Esophagus muscularis mucosa (tissue), 4 donors: ENCODE measurements around the gene KLRD1. TPM values are rescaled to one million over a fixed set of nuclear protein-coding genes. Genes with fewer than 3 reads are reported as not detected.
A peak's percentile ranks its signal among the peaks of the same experiment; 100 is the strongest.

Source experiments
- DNase-seq: peaks from one replicate; pipeline ENCODE4 v3.0.0-alpha.2; 2017; ENCODE audit errors: extremely low spot score
- H3K27ac ChIP-seq, 4 donors: fragments of 200-600 bp; sonication (generic); replicated peaks in 1 of 4; 1 replicate in 3 of 4; 2 replicates in 1 of 4; pipeline ENCODE4 v1.5.1; 2016 to 2019; ENCODE audit warnings: mild to moderate bottlenecking in 1 of 4
- H3K27me3 ChIP-seq, 4 donors: fragments of 200-600 bp; sonication (generic); one replicate each; pipeline versions ENCODE4 v1.5.1 to v1.6.0; 2016 to 2019
- H3K36me3 ChIP-seq, 4 donors: fragments of 200-600 bp; sonication (generic); one replicate each; pipeline ENCODE4 v1.5.1; 2016 to 2019
- H3K4me1 ChIP-seq, 4 donors: fragments of 200-600 bp; sonication (generic); one replicate each; pipeline ENCODE4 v1.5.1; 2016 to 2019
- H3K4me3 ChIP-seq, 4 donors: fragments of 200-600 bp; sonication (generic); 1 replicate in 2 of 4; 2 replicates in 2 of 4; pipeline ENCODE4 v1.5.1; 2016 to 2019; ENCODE audit warnings: mild to moderate bottlenecking in 4 of 4, moderate library complexity in 1 of 4
- H3K9me3 ChIP-seq, 4 donors: fragments of 200-600 bp; sonication (generic); 1 replicate in 3 of 4; 2 replicates in 1 of 4; pipeline ENCODE4 v1.5.1; 2016 to 2019
- EP300 ChIP-seq: sonication (generic); formaldehyde crosslinking; IDR thresholded peaks from one replicate; pipeline ENCODE4 v1.6.1; 2017; ENCODE audit warnings: antibody characterized with exemption
- POLR2A ChIP-seq: fragments of 450-650 bp; IDR thresholded peaks from one replicate; pipeline ENCODE4 v1.6.1; 2017; ENCODE audit warnings: antibody characterized with exemption, moderate library complexity, mild to moderate bottlenecking, low read depth
- POLR2AphosphoS5 ChIP-seq, 2 donors: sonication (generic); formaldehyde crosslinking; IDR thresholded peaks; one replicate each; pipeline ENCODE4 v1.6.1; 2017; ENCODE audit warnings: antibody characterized with exemption in 2 of 2
- WGBS: methylation state at CpG from one replicate; pipeline ENCODE4 v1.1.5; 2018; 5-methylcytosine and 5-hydroxymethylcytosine counted together
- intact Hi-C: fragments of 100-400 bp; cut with DNase I; formaldehyde crosslinking; loops from one replicate; pipeline ENCODE4 v1.15.1; 2023
- total RNA-seq, 4 donors: library from RNA; depleted of rRNA; stranded (reverse); fragments of >200 nt; gene quantifications; one replicate each; pipeline versions ENCODE4 v1.1.0 to v1.2.1, GENCODE V29; 2016
- TF ChIP-seq, protein P1 (sequence below), 3 experiments: fragments of 200-600 bp in 2 of 3; fragments of 450-650 bp in 1 of 3; sonication (generic) in 2 of 3; IDR thresholded peaks; one replicate each; pipeline ENCODE4 v1.5.1; 2017 to 2019; ENCODE audit warnings: antibody characterized with exemption in 3 of 3, mild to moderate bottlenecking in 2 of 3, moderate library complexity in 1 of 3

Gene KLRD1
- total RNA-seq, 4 donors from 2014 or later: 0.32 to 1.3 (median 0.73) TPM

DNA sequence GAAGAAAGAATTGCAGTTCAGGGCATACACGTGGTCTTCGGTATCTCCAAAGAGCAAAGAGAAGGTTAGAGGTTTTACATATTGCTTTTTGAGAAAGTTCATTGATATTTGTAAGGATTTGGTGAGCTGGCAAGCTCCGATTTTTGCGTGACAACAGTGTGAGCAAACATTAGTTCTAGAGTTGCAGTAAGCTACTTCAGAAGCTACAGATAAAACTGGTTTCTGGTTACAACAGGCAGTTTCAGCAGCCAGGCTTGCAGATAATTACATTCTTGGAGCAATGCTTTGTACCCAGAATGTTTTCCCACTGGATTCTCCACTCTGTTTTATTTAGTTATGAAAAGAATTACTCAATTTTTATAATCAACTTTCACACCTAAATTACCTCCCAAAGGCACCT is 54.0 kb downstream of the KLRD1 start:
- Histone ChIP-seq H3K27me3 (no peaks in the 10 kb centered on the region), H3K27ac (no peak overlapping the region), H3K36me3 (no peaks in the 10 kb centered on the region), H3K9me3 (no peaks in the 10 kb centered on the region), H3K4me1 (peaks cover 15 to 39% (median 36%) of the 10 kb centered on the region in 4 donors), H3K4me3 (no peak overlapping the region)
- intact Hi-C loops: loop anchor here (10.0 kb wide), 1 partner anchor 353 kb away; no protein-coding TSS in a partner anchor
- TF ChIP-seq, protein P1, sequence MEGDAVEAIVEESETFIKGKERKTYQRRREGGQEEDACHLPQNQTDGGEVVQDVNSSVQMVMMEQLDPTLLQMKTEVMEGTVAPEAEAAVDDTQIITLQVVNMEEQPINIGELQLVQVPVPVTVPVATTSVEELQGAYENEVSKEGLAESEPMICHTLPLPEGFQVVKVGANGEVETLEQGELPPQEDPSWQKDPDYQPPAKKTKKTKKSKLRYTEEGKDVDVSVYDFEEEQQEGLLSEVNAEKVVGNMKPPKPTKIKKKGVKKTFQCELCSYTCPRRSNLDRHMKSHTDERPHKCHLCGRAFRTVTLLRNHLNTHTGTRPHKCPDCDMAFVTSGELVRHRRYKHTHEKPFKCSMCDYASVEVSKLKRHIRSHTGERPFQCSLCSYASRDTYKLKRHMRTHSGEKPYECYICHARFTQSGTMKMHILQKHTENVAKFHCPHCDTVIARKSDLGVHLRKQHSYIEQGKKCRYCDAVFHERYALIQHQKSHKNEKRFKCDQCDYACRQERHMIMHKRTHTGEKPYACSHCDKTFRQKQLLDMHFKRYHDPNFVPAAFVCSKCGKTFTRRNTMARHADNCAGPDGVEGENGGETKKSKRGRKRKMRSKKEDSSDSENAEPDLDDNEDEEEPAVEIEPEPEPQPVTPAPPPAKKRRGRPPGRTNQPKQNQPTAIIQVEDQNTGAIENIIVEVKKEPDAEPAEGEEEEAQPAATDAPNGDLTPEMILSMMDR (IDR thresholded peaks at IDR 0.05): no peak
- TF ChIP-seq POLR2A (no peak), EP300 (no peak), POLR2AphosphoS5 (IDR thresholded peaks at IDR 0.05) (no peak)
- no peak for DNase-seq
- WGBS: 78% methylated on average over 4 of the region's 4 CpGs

DNA sequence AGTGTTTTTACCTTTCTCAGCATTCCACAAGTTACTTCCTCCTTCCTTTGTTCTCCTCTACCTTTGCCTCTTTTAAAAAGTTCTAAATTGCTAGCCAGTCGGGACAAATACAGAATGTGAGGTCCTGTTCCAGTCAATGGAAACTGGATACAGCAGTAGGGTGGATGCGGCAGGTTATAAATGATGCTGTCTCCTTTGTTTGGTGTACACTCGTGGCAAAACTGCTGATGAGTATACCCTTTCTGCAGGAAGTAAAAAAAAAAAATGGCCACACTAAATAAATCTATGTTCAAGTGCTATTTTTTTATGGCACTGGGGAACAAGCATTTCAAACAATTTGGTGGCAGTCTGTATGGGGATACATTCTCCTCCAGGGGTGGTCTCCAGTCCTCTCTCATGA is 54.7 kb downstream of the KLRD1 start:
- 59% methylated on average over 3 of the region's 3 CpGs for WGBS
- Histone ChIP-seq H3K4me1 (peaks cover 15 to 44% (median 38%) of the 10 kb centered on the region in 4 donors), H3K27ac (peak overlapping the region; percentile 90 to 95 (median 92)), H3K27me3 (no peaks in the 10 kb centered on the region), H3K9me3 (no peaks in the 10 kb centered on the region), H3K4me3 (no peak overlapping the region), H3K36me3 (no peaks in the 10 kb centered on the region)
- intact Hi-C loops: loop anchor here (10.0 kb wide), 1 partner anchor 352 kb away; no protein-coding TSS in a partner anchor
- DNase-seq: no peak
- TF ChIP-seq POLR2AphosphoS5 (IDR thresholded peaks at IDR 0.05) (no peak), POLR2A (no peak), EP300 (no peak)
- TF ChIP-seq, protein P1 (IDR thresholded peaks at IDR 0.05): no peak

DNA sequence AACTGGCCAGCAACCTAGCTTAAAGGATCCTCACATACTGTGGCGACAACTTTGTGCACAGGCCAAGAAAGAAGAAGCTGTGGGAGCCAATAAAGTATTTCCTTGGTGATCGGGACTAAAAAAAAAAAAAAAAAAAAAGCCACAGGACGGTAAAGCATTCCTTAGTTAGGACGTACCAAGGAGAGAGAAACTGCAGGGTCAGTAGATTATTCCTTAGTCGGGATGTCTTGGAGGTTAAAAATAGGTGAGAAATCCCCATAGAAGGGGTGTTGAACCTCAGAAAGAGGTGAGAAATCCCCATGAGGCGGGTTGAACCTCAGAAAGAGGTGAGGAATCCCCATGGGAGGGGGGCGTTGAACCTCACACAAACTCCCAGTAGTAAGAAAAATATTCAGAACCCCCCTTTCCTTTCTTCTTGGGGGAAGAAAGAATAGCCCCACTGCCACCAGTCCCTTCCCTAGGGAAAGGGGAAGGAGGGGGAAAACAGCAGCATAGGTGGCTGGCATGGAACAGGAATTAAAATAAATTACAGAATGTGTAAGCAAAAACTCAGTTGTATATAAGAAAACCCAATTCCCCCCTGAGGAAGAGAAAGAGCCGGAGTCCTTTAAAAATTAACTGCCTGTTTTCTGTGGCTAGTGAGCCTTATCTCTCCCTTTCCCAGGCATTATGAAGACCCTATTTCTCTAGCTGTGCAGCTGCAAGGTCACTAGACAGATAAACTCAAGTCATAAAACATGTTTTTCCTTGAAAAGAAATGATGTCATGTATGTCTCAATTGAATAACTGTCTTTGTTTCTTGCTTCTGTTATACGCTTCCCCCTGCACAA is 55.4 kb downstream of the KLRD1 start:
- TF ChIP-seq POLR2AphosphoS5 (IDR thresholded peaks at IDR 0.05) (no peak), EP300 (no peak), POLR2A (no peak)
- TF ChIP-seq, protein P1 (IDR thresholded peaks at IDR 0.05): no peak
- peak overlapping the region; percentile 90 to 95 (median 92) for H3K27ac ChIP-seq
- H3K27me3 ChIP-seq: no peaks in the 10 kb centered on the region
- DNase-seq: no peak
- WGBS: 39% methylated on average over 9 of the region's 9 CpGs
- H3K4me1 ChIP-seq: peaks cover 15 to 44% (median 38%) of the 10 kb centered on the region in 4 donors
- no peaks in the 10 kb centered on the region for H3K9me3 ChIP-seq
- intact Hi-C loops: loop anchor here (10.0 kb wide), 1 partner anchor 352 kb away; no protein-coding TSS in a partner anchor
- H3K36me3 ChIP-seq: no peaks in the 10 kb centered on the region
- H3K4me3 ChIP-seq: peak overlapping the region; percentile 64 to 73 (median 69)

DNA sequence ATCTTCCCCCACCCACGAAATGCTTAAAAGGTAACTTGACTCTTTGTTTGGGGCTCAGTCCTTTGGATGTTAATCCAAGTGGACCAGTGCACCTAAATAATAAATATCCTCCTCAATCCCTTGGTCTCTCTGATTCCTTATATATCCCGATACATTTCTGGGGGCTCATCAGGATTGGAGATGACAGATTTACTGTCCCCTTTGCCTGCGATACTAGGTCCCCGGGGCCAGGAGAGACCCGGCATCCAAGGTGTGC is 55.9 kb downstream of the KLRD1 start:
- TF ChIP-seq POLR2AphosphoS5 (IDR thresholded peaks at IDR 0.05): no peak
- no peak for DNase-seq
- intact Hi-C loops: loop anchor here (10.0 kb wide), 1 partner anchor 351 kb away; no protein-coding TSS in a partner anchor
- WGBS: 44% methylated on average over 5 of the region's 5 CpGs
- Histone ChIP-seq H3K36me3 (no peaks in the 10 kb centered on the region), H3K27ac (peak overlapping the region; percentile 90 to 95 (median 92)), H3K9me3 (no peaks in the 10 kb centered on the region), H3K4me3 (peak overlapping the region; percentile 64 to 73 (median 69)), H3K4me1 (peaks cover 15 to 44% (median 38%) of the 10 kb centered on the region in 4 donors), H3K27me3 (no peaks in the 10 kb centered on the region)

DNA sequence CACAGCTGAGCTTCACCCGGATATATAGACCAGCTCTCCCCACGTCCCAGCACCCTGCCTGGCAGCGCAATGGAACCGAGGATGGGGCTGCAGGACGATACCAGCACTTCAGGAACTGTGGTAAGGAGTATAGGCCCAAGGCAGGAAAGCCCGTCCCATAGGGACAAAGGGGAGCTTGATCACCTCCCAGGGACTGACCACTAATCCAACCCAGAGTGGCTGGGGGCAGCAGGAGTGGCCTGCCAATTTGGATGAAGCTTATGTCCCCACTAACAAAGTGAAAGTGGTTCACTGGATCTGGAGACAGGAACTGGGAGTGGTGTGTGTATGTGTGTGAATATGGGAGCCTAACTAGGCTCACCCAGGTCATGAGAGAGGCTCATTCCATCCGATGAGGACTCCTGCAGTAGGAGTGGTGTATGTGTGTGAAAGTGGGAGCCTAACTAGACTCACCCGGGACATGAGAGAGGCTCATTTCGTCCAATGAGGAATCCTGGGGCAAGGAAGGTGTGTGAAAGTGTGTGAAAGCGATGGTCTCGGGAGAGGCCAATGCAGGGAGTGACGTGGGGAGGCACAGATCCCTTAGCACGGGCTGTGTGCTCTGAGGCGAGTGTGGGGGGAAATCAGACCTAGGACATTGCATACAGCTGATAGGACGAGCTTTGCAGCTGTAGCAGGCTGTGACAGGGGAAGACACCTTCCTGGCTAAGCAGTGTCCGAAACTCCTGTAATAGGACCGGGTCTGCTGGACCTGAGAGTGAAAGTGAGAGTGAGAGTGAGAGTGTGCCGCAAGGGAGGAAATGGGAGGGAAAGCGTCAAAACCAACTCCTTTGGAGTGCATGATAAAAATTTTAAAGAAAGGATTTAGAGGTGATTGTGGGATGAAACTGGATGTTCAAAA is 56.5 kb downstream of the KLRD1 start:
- Histone ChIP-seq H3K27me3 (no peaks in the 10 kb centered on the region), H3K4me3 (peak overlapping the region; percentile 64 to 73 (median 69)), H3K36me3 (no peaks in the 10 kb centered on the region), H3K27ac (peak overlapping the region; percentile 90 to 95 (median 92)), H3K9me3 (no peaks in the 10 kb centered on the region), H3K4me1 (peaks cover 15 to 44% (median 38%) of the 10 kb centered on the region in 4 donors)
- no peak for DNase-seq
- intact Hi-C loops: loop anchor here (10.0 kb wide), 1 partner anchor 351 kb away; no protein-coding TSS in a partner anchor
- TF ChIP-seq EP300: no peak
- TF ChIP-seq POLR2AphosphoS5 (IDR thresholded peaks at IDR 0.05): peak; percentile 6 to 21
- 7% methylated on average over 14 of the region's 19 CpGs for WGBS
